Heart left ventricle (tissue), 13 donors: ENCODE data around the gene MSLN.

Source experiments
- CTCF ChIP-seq, 12 donors: fragments of 200-600 bp; sonication (generic) in 4 of 12; IDR thresholded peaks; one replicate each; pipeline versions ENCODE4 v1.5.0 to v1.8.0; 2018 to 2022; ENCODE audit warnings: antibody characterized with exemption in 12 of 12, mild to moderate bottlenecking in 5 of 12
- POLR2A ChIP-seq, 2 donors: fragments of 450-650 bp; IDR thresholded peaks; one replicate each; pipeline ENCODE4 v1.6.1; 2017; ENCODE audit warnings: antibody characterized with exemption in 2 of 2, mild to moderate bottlenecking in 2 of 2, moderate library complexity in 2 of 2
- donor health status: ischemic (EF 13 %, LVEDD 7.1; RV severe dilation, severe dysfunction).
- donor health status: DM: no; HTN: yes; CAD: no.
- donor health status: DM: no; HTN: no; CAD: no.
- donor health status: ischemic (EF 25% LVEDD 6.9; RV normal size, moderate dysfunction).
- donor health status: ischemic (EF 25% LVEDD 5.7; RV mildly dilated, moderate dysfunction).
- donor health status: ischemic (EF 35%, LVEDD 5.7; RV mildly dilated, moderate dysfunction).
- donor health status: nonischemic (EF 11% LVEDD 7.7; RV severe dilation, severe dysfunction).
- donor health status: DM: yes; HTN: yes; CAD: no.
- donor health status: PGD.
- donor health status: ischemic (EF 29% LVEDD 5.4; RV normal size, mild dysfunction).
- donor health status: nonischemic (EF 23%, LVEDD 6.1; RV moderate dilation, normal function).

DNA sequence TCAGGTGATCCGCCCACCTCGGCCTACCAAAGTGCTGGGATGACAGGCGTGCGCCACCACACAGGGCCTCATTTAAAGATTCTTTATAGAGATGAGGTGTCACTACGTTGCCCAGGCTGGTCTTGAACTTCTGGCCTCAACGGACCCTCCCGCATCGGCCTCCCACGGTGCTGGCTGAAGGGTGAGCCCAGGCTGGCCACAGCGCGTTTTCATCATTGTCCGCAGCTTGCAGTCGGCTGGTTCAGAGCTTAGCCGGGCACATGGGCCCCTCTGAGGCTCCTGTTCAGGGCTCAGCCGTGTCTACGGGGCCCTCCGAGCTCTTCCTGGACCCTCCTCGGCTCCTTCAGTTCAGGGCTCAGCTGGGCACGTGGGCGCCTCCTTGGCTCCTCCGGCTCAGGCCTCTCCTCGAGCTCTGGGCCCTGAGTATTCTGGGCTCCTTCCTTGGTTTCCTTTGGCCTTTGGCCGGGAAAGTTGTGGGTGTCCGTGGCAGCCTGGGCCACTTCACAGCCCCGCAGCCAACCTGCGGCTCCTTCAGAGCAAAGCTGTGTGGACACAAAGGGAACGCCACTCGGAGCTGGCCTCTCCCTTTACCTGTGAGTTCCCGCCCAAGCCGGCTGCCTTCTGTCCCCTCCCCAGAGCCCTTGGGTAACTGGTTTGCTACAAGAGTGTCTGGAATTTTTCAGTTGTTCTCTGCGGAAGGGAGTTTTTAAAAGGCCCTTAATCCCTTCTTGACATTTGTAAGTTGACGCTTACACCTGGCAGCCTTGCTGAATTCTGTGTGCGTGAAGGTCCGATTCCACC lies 1.2 kb upstream of the MSLN start:
- TF ChIP-seq CTCF (IDR thresholded peaks at IDR 0.05) = no peak
- no peak for TF ChIP-seq POLR2A (IDR thresholded peaks at IDR 0.05)
